Mesothelial cell of epicardium (in vitro differentiated cells): ENCODE data around the gene AOPEP. TPM values are rescaled to one million over a fixed set of nuclear protein-coding genes. Genes with fewer than 3 reads are reported as not detected.
A peak's percentile ranks its signal among the peaks of the same experiment; 100 is the strongest.

Source experiments
- DNase-seq, 2 experiments: peaks; one replicate each; pipeline ENCODE4 v3.0.0; 2021; ENCODE audit warnings: low spot score in 2 of 2; ENCODE audit not compliant: unreplicated experiment in 2 of 2
- H3K27ac Mint-ChIP-seq: 2 replicates; pipeline ENCODE4 v1.8.0; 2021; ENCODE audit warnings: mixed read lengths
- H3K27me3 Mint-ChIP-seq: 2 replicates; pipeline ENCODE4 v1.8.0; 2021; ENCODE audit warnings: low read depth, mixed read lengths
- H3K36me3 Mint-ChIP-seq: 2 replicates; pipeline ENCODE4 v1.8.0; 2021; ENCODE audit warnings: mixed read lengths
- H3K4me1 Mint-ChIP-seq: 2 replicates; pipeline ENCODE4 v1.8.0; 2021; ENCODE audit warnings: mixed read lengths
- H3K4me3 Mint-ChIP-seq: 2 replicates; pipeline ENCODE4 v1.8.0; 2021; ENCODE audit warnings: mild to moderate bottlenecking, moderate library complexity, mixed read lengths
- H3K9me3 Mint-ChIP-seq: 2 replicates; pipeline ENCODE4 v1.8.0; 2021; ENCODE audit warnings: mixed read lengths
- total RNA-seq: library from RNA; stranded (reverse); gene quantifications from 3 replicates; pipeline ENCODE4 v1.2.1, GENCODE V29; 2021
- TF ChIP-seq, protein P1 (sequence below): fragments of 200-600 bp; sonication (generic); IDR thresholded peaks from one replicate; pipeline ENCODE4 v1.5.0; 2021; ENCODE audit warnings: antibody characterized with exemption; ENCODE audit not compliant: unreplicated experiment

The AOPEP gene
- total RNA-seq, 1 donor from 2014 or later, result 63.0 TPM

DNA sequence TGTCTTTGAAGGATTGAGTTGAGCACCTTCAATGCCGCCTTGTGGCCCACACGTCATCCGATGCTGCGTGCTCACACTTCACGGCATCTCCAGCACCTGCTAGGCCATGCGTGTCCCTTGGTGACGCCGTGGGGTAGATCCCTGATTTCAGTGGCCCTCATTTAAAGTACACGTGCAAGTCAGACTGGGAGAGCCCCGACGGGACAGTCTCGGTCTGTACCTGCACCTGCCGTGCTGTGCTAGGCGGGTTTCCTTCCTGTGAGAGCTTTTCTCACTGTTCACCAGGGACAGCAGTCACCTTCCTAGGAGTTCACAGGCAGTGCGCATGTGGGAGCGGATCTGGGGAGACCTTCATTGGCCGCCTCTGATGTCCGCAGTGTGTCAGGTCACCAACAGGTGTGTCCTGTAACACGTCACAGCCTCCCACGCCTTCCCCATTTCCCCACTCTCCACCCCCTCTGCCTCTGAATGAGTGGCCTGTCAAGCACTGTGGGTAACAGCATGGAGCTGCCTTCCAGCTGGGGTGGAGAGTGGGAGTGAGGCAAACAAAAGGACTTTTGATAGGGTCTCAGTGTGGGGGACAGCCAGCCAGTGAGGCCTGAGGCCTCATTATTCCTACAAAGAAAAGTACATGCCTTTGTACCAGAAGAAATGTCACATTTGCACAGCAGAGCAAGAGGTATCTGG lies 354.6 kb downstream of the AOPEP start:
- Mint-ChIP-seq H3K4me1 (peaks cover 28% of the 10 kb centered on the region), H3K4me3 (no peak overlapping the region), H3K27me3 (no peaks in the 10 kb centered on the region), H3K27ac (peak overlapping the region; percentile 23), H3K9me3 (no peaks in the 10 kb centered on the region), H3K36me3 (peaks cover 26% of the 10 kb centered on the region)
- TF ChIP-seq, protein P1, sequence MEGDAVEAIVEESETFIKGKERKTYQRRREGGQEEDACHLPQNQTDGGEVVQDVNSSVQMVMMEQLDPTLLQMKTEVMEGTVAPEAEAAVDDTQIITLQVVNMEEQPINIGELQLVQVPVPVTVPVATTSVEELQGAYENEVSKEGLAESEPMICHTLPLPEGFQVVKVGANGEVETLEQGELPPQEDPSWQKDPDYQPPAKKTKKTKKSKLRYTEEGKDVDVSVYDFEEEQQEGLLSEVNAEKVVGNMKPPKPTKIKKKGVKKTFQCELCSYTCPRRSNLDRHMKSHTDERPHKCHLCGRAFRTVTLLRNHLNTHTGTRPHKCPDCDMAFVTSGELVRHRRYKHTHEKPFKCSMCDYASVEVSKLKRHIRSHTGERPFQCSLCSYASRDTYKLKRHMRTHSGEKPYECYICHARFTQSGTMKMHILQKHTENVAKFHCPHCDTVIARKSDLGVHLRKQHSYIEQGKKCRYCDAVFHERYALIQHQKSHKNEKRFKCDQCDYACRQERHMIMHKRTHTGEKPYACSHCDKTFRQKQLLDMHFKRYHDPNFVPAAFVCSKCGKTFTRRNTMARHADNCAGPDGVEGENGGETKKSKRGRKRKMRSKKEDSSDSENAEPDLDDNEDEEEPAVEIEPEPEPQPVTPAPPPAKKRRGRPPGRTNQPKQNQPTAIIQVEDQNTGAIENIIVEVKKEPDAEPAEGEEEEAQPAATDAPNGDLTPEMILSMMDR, result no peak
- DNase-seq, result no peak

DNA sequence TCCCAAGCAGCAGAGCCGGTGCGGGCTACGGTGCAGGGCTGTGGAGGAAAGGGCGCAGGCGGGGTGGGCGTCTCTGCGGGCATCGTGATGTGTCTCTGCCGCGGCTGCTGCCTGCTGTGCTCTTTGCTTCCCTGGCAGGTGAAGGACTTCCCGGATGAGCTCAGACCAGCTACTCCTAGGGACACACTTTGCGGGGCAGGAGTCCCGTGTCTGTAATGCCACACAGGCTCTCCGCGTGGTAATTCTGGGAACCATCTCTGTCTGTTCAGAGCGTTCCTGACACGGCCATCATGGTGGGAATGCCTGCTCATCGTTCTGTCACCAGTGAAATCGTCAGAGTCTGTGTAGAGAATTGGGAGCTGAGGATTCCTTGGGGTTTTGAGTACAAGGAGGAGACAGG lies 355.5 kb downstream of the AOPEP start:
- Mint-ChIP-seq H3K27ac (no peak overlapping the region), H3K4me3 (no peak overlapping the region), H3K36me3 (peaks cover 32% of the 10 kb centered on the region), H3K4me1 (peaks cover 30% of the 10 kb centered on the region), H3K9me3 (no peaks in the 10 kb centered on the region), H3K27me3 (no peaks in the 10 kb centered on the region)
- TF ChIP-seq, protein P1, result no peak
- no peak for DNase-seq

DNA sequence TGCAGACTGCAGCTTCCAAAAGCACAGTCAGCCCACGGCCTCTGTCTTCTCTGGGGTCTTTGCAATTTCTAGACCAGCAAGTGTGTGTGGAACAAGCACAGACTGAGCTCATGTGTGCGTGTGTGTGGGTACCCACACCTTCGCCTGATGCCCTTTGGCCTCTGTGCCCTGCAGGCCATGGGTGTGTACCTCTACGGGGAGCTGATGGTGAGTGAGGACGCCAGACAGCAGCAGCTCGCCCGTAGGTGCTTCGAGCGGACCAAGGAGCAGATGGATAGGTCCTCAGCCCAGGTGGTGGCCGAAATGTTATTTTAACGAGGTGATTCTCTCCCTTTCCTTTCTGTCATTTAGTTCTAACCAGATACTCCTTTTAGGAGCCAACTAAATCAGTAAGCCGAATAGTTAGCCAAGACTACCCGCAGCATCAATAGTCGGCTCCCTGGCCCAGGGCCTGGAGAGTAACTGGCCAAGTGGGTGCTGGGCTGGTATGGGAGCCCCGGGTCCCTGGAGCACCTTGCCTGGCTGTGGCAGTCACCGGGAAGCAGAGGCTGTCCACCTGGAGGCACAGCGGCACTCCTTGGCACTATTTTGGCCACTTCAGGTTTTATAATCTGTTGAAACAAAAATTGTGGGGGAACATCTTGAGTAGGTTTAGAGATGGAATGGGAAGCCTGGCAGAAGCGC lies 356.0 kb downstream of the AOPEP start:
- H3K27me3 Mint-ChIP-seq, result no peaks in the 10 kb centered on the region
- TF ChIP-seq, protein P1, result no peak
- H3K4me1 Mint-ChIP-seq, result peaks cover 25% of the 10 kb centered on the region
- DNase-seq, result no peak
- H3K4me3 Mint-ChIP-seq, result no peak overlapping the region
- H3K27ac Mint-ChIP-seq, result no peak overlapping the region
- H3K36me3 Mint-ChIP-seq, result peaks cover 32% of the 10 kb centered on the region
- no peaks in the 10 kb centered on the region for H3K9me3 Mint-ChIP-seq

DNA sequence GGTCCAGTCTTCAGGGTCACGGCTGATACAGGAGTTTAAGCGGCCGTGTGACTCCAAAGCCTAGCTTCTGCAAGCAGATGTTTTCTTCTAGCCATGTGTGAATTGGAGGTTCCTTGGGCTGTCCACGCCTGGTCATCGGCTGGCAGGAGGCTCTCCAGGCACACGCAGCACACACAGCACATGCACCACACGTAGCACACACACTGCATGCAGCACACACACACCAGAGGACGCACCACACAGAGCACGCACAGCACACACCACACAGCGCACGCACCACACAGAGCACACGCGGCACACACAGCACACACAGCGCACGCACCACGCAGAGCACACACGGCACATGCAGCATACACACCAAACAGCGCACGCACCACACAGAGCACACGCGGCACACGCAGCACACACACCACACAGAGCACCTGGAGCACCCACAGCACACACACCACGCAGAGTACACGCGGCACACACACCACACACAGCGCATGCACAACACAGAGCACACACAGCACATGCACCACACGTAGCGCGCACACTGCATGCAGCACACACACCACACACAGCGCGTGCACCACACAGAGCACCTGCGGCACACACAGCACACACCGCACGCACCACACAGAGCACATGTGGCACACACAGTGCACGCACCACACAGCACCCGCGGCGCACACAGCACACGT lies 356.7 kb downstream of the AOPEP start:
- H3K27ac Mint-ChIP-seq, result no peak overlapping the region
- TF ChIP-seq, protein P1, result no peak
- H3K9me3 Mint-ChIP-seq, result no peaks in the 10 kb centered on the region
- peaks cover 18% of the 10 kb centered on the region for H3K4me1 Mint-ChIP-seq
- peaks cover 36% of the 10 kb centered on the region for H3K36me3 Mint-ChIP-seq
- no peak overlapping the region for H3K4me3 Mint-ChIP-seq
- H3K27me3 Mint-ChIP-seq, result no peaks in the 10 kb centered on the region
- no peak for DNase-seq

DNA sequence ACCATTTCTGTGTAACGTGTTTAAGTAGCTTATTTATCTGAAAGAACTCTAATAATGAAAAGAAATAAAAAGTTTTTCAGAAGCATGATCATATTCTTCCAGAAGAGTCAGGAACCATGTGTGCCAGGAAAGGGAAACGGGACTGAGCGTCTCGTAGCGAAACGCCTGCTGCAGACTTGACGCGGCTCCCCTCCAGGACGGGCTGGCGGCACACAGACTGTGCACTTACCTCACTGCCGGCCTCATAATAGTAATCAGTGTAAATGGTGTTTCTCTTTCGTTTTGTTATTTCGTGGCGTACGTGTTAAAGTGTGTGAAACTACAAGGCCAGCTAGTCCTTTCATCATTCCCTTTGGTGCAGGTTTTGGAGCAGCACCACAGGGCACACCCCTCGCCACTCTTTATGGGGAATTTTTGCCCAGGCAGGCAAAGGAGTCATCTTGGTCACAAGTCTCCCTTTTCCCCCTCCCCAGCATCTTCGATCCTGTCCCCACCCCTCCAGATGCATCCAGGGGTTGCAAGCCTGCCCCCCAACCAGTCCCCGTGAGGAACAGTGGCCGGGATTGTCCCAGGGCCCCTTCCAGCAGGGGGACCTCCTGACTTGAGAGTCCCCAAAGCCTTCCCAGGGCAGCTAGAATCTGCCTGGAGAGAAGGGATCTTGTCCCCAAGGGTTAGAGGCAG lies 357.9 kb downstream of the AOPEP start:
- H3K36me3 Mint-ChIP-seq, result peaks cover 41% of the 10 kb centered on the region
- H3K27ac Mint-ChIP-seq, result no peak overlapping the region
- no peak overlapping the region for H3K4me3 Mint-ChIP-seq
- H3K4me1 Mint-ChIP-seq, result peaks cover 6% of the 10 kb centered on the region
- no peak for DNase-seq
- H3K9me3 Mint-ChIP-seq, result no peaks in the 10 kb centered on the region
- H3K27me3 Mint-ChIP-seq, result no peaks in the 10 kb centered on the region
- TF ChIP-seq, protein P1, result no peak
